Ishikawa (cell line): Measurements from ENCODE around the gene MRGPRD.

Experiments used
- CEBPB ChIP-seq: IDR thresholded peaks from 2 replicates; pipeline ENCODE4 v1.6.1; 2012
- CREB1 ChIP-seq: IDR thresholded peaks from 2 replicates; pipeline ENCODE4 v1.6.1; 2012; ENCODE audit warnings: low read depth
- EGR1 ChIP-seq: IDR thresholded peaks from 2 replicates; pipeline ENCODE4 v1.6.1; 2012
- EP300 ChIP-seq: IDR thresholded peaks from 2 replicates; pipeline ENCODE4 v1.6.1; 2012; ENCODE audit warnings: borderline replicate concordance
- FOXM1 ChIP-seq: IDR thresholded peaks from 2 replicates; pipeline ENCODE4 v1.6.1; 2012; ENCODE audit warnings: low read depth, borderline replicate concordance
- NFIC ChIP-seq: IDR thresholded peaks from 2 replicates; pipeline ENCODE4 v1.6.1; 2012
- RAD21 ChIP-seq: IDR thresholded peaks from 2 replicates; pipeline ENCODE4 v1.6.1; 2012; ENCODE audit warnings: low read depth
- TAF1 ChIP-seq: IDR thresholded peaks from 2 replicates; pipeline ENCODE4 v1.6.1; 2012; ENCODE audit warnings: low read depth, mild to moderate bottlenecking
- TCF12 ChIP-seq: IDR thresholded peaks from 2 replicates; pipeline ENCODE4 v1.6.1; 2012; ENCODE audit warnings: low read depth
- TEAD4 ChIP-seq: IDR thresholded peaks from 2 replicates; pipeline ENCODE4 v1.6.1; 2012
- YY1 ChIP-seq: IDR thresholded peaks from 2 replicates; pipeline ENCODE4 v1.6.1; 2012; ENCODE audit warnings: low read depth
- ZBTB7A ChIP-seq: IDR thresholded peaks from 2 replicates; pipeline ENCODE4 v1.6.1; 2012; ENCODE audit warnings: low read depth
- TF ChIP-seq, protein P1 (sequence below): IDR thresholded peaks from 2 replicates; pipeline ENCODE4 v1.6.1; 2012
- TF ChIP-seq, protein P2 (sequence below): IDR thresholded peaks from 2 replicates; pipeline ENCODE4 v1.6.1; 2012
- TF ChIP-seq, protein P3 (sequence below): IDR thresholded peaks from 2 replicates; pipeline ENCODE4 v1.6.1; 2012; ENCODE audit warnings: low read depth, mild to moderate bottlenecking

Gene MRGPRD, protein sequence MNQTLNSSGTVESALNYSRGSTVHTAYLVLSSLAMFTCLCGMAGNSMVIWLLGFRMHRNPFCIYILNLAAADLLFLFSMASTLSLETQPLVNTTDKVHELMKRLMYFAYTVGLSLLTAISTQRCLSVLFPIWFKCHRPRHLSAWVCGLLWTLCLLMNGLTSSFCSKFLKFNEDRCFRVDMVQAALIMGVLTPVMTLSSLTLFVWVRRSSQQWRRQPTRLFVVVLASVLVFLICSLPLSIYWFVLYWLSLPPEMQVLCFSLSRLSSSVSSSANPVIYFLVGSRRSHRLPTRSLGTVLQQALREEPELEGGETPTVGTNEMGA

DNA sequence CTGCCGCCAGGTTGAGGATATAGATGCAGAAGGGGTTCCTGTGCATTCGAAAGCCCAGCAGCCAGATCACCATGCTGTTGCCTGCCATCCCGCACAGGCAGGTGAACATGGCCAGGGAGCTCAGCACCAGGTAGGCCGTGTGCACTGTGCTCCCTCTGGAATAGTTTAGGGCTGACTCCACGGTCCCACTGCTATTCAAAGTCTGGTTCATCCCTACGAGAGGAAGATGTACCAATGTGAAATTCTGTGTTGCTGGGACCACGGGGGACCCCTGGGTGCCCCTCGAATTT is at the start of gene MRGPRD:
MRGPRD (minus strand) TSS at position 211 of the 290 bp plus-strand sequence; CDS start at position 211, 0 bp downstream.
- no peak for TF ChIP-seq ZBTB7A
- no peak for TF ChIP-seq EGR1
- TF ChIP-seq YY1, result no peak
- no peak for TF ChIP-seq EP300
- TF ChIP-seq, protein P1, sequence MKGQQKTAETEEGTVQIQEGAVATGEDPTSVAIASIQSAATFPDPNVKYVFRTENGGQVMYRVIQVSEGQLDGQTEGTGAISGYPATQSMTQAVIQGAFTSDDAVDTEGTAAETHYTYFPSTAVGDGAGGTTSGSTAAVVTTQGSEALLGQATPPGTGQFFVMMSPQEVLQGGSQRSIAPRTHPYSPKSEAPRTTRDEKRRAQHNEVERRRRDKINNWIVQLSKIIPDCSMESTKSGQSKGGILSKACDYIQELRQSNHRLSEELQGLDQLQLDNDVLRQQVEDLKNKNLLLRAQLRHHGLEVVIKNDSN, result no peak
- TF ChIP-seq TCF12, result no peak
- TF ChIP-seq TAF1, result no peak
- TF ChIP-seq NFIC, result no peak
- no peak for TF ChIP-seq CREB1
- no peak for TF ChIP-seq RAD21
- TF ChIP-seq, protein P2, sequence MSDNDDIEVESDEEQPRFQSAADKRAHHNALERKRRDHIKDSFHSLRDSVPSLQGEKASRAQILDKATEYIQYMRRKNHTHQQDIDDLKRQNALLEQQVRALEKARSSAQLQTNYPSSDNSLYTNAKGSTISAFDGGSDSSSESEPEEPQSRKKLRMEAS, result no peak
- TF ChIP-seq, protein P3, sequence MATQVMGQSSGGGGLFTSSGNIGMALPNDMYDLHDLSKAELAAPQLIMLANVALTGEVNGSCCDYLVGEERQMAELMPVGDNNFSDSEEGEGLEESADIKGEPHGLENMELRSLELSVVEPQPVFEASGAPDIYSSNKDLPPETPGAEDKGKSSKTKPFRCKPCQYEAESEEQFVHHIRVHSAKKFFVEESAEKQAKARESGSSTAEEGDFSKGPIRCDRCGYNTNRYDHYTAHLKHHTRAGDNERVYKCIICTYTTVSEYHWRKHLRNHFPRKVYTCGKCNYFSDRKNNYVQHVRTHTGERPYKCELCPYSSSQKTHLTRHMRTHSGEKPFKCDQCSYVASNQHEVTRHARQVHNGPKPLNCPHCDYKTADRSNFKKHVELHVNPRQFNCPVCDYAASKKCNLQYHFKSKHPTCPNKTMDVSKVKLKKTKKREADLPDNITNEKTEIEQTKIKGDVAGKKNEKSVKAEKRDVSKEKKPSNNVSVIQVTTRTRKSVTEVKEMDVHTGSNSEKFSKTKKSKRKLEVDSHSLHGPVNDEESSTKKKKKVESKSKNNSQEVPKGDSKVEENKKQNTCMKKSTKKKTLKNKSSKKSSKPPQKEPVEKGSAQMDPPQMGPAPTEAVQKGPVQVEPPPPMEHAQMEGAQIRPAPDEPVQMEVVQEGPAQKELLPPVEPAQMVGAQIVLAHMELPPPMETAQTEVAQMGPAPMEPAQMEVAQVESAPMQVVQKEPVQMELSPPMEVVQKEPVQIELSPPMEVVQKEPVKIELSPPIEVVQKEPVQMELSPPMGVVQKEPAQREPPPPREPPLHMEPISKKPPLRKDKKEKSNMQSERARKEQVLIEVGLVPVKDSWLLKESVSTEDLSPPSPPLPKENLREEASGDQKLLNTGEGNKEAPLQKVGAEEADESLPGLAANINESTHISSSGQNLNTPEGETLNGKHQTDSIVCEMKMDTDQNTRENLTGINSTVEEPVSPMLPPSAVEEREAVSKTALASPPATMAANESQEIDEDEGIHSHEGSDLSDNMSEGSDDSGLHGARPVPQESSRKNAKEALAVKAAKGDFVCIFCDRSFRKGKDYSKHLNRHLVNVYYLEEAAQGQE, result no peak
- no peak for TF ChIP-seq TEAD4
- TF ChIP-seq CEBPB, result no peak
- no peak for TF ChIP-seq FOXM1

DNA sequence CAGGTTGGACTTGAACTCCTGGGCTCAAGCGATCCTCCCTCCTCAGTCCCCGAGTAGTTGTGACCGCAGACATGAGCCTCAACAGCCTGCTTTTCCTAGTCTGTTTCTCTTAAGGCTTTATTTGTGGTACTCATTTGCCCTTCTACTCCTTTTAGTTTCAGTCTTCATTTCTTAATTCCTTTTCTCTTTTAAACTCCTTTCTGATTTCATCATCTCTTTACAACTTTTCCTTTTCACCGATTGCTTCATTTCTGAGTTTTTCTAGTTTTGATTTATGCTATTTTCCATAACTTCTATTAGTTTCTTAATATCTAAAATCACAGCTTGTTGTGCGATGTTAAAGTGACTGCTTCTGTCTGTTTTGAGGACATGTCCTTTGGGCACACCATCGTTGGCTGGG is 49.5 kb upstream of the MRGPRD start:
- TF ChIP-seq RAD21 (no peak), EGR1 (no peak), ZBTB7A (no peak), TAF1 (no peak), TEAD4 (no peak), CEBPB (no peak), FOXM1 (no peak), EP300 (no peak), YY1 (no peak), NFIC (no peak), CREB1 (no peak), TCF12 (no peak)
- TF ChIP-seq, protein P3, result no peak
- TF ChIP-seq, protein P2, result no peak
- TF ChIP-seq, protein P1, result no peak

DNA sequence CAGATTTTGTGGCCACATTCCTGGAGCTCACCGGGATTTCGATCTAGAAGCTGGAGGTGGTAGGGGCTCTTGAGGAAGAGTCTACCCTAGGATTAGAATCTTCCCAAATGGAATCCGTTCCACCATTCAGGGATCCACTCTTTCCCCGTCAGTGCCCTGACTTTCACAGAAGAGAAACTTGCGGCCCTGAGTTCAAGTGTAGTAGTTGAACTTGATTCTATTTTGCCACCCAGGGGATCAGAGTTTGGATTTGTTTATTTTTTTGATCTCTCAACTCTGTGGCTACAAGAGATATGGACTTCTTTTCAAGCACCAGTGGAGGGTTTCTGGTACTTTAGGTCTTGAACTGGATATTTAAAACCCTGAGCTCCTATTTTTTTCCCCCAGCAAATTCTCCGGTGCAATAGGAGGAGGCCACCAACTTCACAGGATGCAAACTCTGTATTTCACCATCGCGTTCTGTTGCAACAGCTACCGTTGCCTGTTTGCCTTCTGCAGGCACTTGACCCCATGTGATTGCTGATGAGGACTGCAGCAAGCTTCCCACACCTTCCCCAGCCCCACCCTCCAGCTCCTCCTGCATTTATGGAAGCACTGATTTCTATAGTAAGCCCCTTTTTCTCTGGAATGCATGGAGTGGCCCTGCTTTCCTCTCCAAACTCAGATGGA is 47.1 kb upstream of the MRGPRD start:
- no peak for TF ChIP-seq TAF1
- no peak for TF ChIP-seq FOXM1
- no peak for TF ChIP-seq EP300
- TF ChIP-seq TCF12, result no peak

DNA sequence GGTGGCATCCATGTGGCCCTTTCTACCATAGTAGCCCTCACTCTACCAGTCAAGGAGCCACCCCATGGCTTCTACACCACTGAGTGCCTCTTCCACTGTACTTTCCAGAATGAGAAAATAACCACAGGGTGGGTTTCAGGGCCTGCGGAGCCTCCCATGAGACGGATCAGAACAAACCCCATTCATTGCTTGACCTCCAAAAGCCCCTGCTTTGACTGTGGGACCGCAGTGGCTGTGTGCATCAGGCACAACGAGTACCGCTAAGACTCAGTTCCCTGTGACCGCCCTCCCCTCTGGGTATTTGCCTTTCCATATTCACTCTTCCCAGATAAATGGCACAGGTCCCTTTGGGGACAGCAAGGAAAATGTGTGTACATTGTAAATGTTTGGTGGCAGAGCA is 43.7 kb upstream of the MRGPRD start:
- TF ChIP-seq TEAD4 (no peak), RAD21 (no peak)

DNA sequence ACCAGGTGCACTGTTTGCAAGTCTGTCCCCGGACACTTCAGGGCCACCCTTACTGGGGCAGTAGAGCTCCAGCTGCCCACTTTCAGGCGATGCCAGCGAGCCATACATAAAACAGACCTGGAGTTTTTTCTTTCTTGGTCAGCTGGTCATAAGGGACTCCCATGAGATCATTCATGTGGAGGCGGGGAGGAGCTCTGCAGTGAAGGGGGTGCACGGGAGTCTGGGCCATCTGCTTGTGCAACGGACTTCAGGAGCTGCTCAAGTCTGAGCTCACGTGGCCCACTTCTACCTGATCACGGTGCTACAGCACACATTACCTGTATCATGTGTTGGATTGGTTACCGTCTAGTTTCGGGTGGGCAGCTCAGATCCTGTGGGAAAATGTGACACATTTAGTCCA is 41.5 kb upstream of the MRGPRD start:
- TF ChIP-seq CEBPB, result no peak
- TF ChIP-seq, protein P3, result no peak
- TF ChIP-seq NFIC, result no peak
- no peak for TF ChIP-seq EGR1
- TF ChIP-seq ZBTB7A, result no peak
- no peak for TF ChIP-seq EP300
- no peak for TF ChIP-seq RAD21
- no peak for TF ChIP-seq TCF12
- TF ChIP-seq FOXM1, result no peak
- no peak for TF ChIP-seq YY1
- no peak for TF ChIP-seq CREB1
- TF ChIP-seq, protein P1, result no peak
- no peak for TF ChIP-seq TEAD4
- TF ChIP-seq, protein P2, result no peak
- no peak for TF ChIP-seq TAF1
